SIG-M5 treated with dmso at 0.1 percent for 504 hours (cell line): Measurements from ENCODE around the gene NR2C2AP.
"Not testable (repeated sequence)": the region's sequence is repeated elsewhere in the genome, so short reads cannot be mapped to it uniquely, and the experiment has no call there.

ENCODE experiments used
- DNase-seq: peaks from one replicate; lab custom pipeline; 2025; ENCODE audit not compliant: unreplicated experiment; lab: John Stamatoyannopoulos, UW

The NR2C2AP gene

DNA sequence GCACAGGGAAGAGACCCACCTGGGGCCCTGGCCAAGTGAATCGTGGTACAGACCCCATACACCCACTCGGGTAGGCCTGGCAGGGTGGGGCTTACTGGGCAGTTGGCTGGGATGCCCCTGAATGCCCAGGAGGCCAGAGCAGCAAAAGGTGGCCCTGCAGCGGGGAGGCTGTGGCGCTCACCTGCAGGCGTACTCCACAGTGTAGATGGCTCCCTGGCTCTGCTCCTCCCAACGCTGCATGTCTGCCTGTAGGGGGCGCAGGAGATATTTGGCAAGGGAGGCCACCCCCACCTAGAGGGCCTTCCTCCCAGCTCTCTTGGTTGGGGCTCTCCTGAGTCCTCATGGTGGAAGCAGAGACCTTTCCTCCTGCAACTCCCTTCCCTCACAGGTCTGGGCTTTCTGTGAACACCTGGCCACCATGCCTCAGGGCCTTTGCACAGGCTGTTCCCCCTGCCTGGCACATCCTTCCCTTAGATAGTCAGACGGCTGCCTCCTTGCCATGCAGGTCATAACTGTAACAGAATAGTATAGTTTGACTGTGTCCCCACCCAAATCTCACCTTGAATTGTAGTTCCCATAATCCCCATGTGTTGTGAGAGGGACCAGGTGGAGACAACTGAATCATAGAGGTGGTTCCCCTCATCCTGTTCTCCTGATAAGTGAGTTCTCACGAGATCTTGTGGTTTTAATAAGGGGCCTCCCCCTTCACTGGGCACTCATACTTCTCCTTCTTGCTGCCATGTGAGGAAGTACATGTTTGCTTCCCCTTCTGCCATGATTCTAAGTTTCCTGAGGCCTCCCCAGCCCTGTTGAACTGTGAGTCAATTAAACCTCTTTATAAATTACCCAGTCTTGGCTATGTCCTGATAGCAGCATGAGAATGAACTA lies 17.1 kb downstream of the NR2C2AP start:
- DNase-seq = peak; percentile 45

DNA sequence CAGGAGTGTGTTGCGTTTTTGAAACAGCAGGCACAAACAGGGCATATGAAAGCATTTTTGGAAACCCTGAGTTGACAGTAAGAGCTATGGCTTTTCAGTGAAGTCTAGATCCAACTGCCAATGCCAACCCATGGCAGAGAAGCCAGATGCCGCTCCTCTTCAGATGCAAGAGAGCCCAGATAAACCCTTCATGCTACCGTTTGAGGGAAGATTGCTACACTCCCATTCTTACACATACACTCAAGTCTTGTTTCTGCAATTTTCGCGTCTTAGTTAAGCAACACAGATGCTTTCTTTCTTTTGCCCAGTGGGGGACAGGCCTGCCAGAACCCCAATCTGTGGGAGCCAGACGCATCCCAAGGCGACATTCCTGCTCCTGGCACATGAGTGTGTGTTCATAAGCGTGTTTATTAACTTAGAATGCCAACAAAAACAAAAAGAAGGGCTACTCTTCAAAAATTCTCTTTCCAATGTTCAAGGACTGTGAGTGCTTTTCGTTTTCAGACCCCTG lies 21.7 kb downstream of the NR2C2AP start:
- DNase-seq = peak; percentile 32

DNA sequence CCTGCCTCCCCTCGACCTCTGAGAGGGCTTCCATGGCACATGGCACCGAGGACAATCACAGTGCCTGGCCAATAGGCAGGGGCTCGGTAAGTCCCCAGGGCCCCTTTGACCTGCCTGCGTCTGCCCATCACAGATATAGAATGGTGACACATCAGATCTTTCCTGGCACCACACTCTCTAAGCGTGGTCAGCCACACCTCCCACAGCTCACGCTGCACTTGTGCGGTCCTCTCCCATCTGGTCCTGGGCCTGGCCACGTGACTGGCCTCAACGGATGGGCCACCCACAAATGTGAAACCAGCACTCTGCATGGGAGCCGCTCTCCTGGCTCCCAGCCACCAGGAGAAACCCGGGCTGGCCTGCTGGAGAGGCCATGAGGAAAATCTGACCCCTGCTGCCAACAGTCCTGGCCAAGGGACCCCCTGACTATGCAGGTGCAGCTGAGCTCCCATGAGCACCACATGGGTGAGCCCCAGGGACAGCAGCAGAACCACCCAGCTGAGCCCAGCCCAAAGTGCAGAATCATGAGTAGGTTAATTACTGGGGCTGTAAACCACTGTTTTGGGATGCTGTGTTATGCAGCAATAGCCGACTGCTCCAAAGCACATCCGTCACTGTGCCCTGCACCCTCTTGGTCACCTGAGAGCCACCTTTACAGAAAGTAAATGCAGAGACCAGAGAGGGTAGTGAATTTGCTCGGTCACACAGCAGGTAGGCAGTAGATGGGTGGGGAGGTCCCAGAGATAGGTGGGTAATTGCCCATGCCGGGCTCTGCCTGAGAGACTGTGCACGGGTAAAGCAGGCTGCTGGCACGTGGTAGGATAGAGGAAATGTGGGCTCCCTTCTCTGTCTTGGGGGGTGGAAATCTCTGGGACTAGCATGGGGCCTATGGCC lies 23.4 kb downstream of the NR2C2AP start:
- no peak for DNase-seq

DNA sequence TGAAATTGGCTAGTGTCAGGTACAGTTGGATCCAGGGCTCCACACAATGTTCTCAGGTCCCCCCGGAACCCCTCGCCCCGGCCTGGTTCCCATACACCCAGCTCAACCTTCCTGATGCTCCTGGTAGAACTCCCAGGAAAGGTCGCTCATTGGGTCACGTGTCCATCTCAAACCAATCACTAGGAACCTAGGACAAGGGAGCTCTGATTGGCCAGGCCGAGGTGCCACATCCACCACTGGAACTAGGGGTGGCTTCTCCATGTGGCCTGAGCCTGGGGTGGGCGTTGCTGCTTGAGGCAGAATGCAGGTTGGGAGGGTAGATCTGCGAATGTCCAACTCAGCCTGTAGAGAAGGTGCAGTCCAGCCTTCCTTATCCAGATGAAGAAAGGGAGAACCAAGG lies 26.3 kb downstream of the NR2C2AP start:
- DNase-seq = no peak

DNA sequence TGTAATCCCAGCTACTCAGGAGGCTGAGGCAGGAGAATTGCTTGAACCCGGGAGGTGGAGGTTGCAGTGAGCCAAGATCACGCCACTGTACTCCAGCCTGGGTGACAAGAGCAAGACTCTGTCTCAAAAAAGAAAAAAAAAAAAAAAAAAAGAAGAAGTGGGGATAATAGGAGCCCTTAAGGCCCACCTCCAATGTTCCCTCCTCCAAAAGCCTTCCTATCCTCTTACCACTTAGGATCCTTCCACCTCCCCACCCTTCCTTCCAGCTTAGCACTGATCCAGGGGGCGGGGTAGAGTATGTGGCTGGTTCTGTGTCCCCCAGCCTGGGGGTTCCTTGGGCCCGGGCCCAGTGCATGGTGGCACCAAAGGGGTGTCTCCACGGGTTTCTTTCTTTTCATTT lies 30.0 kb downstream of the NR2C2AP start:
- DNase-seq = not testable (repeated sequence)

DNA sequence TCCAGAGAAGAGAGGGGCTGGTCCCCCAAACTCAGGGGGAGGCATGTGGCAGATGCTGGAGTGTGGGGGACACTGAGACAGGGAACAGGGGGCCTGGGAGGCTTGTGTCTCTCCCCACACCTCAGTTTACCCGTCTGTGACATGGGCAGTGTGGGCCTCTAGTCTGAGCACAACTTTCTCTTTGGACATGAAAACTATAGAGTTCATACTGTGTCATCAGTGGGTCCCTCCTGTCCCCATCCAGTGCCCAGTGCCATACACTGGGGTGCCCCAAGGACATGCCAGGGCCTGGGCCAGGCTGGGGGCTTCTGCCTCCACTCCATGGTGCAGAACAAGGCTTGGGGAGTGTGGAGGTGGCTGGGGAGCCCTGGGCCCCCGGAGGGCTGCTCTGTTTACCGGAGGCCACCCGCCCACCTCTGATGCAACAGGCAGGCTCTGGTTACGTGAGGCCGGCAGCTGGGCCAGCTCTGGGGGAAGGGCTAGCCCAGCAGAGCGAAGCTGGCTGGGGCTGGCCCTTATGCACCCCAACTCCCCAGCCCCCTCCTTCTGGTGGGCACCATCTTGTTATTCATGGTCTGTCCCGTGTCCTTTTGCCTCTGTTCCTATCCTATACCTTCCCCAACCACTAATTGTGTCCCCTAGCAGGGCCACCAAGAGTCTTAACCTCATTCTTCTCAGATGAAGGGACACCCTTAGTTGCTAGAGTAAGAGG lies 31.2 kb downstream of the NR2C2AP start:
- DNase-seq = peak; percentile 58

DNA sequence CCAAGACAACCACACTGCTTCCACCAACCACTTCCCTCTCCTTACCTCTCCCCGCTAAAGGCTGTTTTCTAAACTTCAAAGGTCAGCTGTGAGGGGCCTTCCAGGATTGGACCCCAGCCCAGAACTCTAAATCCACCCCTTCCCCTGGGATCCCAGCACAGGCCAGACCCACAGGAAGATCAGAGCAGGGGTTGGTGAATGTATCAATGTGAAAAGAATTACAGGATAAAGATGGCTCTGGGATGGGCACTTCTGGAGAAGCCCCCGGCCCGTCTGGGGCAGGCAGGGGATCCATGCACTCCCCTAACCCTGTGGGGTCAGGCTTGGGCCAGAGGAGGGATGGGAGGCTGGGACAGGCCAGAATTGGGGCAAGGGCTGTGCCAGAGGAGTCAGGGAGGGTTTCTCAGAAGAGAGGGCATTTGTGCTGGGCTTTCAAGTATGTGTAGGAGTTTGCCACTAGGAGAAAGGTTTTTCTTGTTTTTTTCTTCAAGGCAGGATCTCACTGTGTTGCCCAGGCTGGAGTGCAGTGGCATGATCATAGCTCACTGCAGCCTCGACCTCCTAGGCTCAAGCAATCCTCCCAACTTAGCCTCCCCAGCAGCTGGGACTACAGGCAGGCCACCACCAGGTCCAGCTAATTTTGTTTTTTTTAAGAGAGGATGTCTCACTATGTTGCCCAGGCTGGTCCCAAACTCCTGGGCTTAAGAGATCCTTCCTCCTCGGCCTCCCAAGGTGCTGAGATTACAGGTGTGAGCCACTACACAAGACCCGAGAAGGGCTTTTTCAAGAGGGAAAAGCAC lies 32.1 kb downstream of the NR2C2AP start:
- DNase-seq = no peak

DNA sequence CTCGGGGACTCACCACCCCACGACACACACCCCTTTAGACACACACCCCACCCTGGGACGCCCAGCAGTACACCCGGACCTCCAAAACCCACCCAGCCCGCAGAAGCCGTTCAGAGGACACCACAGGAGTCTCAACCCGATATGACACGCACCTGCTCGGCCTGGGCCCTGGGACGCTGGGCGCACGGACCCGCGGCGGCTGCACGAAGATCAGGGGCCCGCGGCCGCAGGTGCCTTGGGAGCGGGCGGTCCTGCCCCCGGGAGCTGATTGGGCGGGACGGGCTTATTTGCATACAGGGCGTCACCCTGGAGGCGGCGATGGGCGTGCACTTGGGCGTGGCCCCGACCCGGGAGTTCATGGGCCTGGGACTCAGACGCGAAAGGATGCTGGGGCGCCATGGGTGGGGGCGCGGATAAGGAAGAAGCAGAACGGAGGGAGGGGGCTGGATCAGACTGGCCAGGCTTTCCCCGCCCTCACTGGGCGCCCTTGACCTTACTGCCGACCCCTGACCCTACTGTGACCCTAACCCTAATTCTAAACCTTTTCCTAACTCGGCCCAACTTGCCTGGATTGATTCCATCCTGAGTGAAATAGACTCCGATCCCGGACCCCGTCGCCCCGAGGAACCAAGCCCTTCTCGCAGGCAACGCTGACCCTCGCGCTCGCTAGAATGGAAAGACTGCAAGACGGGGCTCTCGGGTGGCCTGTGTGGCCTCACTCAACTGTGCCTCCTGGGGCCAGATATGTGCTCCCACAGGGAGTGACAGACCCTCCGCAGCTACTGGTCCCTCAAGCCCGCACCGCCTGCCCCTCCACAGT lies 33.0 kb downstream of the NR2C2AP start, which contains the start of gene MEF2B:
TSS of gene MEF2B (minus strand) at position 211 of the 820 bp plus-strand sequence. CDS start 19,528 bp downstream, outside the sequence.
- peak; percentile 42 for DNase-seq

DNA sequence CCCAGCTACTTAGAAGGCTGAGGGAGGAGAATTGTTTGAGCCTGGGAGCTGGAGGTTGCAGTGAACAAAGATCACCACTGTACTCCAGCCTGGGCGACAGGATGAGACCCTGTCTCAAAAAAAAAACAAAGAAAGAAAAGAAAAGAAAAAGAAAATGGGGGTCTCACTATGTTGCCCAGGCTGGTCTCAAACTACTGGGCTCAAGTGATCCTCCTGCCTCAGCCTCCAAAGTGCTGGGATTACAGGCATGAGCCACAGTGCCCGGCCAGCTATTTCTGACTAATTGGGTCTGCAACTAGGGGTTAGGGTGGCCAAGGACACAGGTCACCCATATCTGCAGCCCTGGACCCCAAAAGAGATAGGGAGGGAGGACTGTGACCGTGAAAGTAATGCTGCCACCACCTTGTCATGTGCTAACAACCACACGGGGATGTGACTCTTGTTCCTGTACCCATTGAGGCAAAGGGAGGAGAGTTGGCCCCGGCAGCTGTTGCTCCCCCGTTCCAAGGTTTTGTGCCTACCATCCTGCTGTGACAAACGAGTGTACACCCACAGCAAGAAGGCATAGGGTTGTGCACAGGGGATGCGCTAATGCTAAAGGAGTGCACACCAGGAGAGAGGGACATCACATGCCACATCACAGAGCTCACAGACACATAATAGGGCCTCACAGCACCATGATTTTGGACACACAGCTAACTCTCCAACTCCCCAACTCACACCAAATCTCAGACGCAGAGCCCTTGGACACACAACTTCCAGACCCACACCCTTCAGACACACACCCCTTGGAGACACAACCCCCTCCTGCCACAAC lies 33.8 kb downstream of the NR2C2AP start:
- no peak for DNase-seq

DNA sequence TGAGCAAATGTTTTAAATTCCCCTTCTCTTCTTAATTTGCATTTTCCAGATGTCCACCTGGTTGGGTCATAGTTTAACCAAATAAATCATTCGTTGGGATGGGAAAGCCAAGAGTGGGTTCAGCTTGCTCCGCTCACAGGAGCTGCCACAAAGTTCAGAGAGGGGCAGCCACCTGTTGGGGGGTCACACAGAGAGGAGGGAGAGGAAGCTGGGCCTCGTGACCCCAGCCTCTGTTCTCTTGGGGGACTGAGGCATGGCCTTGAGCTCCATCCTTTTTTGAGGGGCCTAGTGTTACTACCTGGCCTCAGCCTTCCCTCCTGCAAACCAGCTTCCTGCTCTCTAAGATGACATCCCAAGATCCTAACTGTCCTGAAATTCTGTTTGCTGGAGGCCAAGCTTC lies 35.6 kb downstream of the NR2C2AP start:
- DNase-seq = no peak

DNA sequence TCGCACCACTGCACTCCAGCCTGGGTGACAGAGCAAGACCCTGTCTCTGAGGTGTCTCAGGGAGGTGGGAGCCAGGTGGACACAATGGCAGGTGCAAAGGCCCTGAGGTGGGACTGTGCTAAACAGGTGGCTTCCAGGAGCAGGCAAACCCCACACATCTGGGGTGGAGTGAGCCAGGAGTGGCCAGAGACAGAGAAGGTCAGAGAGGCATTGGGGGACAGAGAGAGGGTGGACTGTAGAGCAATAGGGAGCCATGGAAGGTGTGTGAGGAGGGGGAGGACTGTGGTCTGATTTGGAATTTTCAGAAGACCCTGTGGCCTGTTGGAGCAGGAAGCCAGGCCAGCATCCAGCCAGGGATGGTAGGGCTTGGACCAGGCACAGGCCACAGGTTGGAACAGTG lies 37.8 kb downstream of the NR2C2AP start:
- no peak for DNase-seq

DNA sequence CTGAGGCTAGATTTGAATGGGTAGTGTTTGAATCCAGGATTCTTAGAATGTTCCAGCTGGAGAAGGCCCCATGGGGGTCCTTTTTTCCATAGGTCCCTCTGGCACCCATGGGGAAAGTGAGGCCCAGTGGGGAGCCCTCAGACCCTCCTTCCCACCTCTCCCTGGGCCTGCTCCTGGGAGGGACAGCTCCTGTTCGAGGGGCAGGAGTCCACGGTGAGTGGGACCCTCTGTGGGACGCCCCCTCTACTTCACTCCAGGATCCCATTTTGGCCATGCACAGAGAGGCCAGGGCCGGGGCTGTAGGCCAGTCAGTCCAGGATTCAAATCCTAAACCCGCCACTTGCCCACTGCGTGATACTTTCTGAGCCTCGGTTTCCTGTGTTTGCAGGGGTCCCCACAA lies 40.7 kb downstream of the NR2C2AP start:
- DNase-seq = no peak

DNA sequence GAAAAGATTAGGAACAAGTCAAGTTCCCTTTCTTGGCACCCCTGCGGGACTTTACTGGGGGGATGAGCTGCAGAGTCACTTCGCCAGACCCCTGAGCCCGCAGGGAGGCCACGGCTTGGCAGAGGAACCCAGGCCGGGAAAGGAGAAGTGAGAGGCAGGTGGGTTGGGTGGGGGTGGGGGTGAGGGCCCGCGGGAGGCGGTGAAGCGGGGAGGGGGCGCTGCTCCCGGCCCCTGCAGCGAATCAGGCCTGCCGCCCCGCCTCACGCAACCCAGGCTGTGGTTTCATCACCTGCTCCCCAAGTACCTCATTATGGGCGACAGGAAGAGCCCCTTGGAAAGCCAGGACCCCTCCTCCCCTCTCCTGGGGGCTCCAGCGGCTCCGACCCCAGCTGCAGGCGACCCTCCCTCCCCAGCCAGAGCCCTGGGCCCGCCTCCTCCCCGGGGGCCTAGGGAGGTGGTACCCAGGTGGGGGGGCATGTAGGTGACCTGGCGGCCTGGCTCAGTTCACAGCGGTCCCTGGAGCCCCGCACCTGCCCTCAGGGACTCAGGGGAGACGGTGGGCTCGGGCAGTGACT lies 42.7 kb downstream of the NR2C2AP start:
- DNase-seq = no peak

DNA sequence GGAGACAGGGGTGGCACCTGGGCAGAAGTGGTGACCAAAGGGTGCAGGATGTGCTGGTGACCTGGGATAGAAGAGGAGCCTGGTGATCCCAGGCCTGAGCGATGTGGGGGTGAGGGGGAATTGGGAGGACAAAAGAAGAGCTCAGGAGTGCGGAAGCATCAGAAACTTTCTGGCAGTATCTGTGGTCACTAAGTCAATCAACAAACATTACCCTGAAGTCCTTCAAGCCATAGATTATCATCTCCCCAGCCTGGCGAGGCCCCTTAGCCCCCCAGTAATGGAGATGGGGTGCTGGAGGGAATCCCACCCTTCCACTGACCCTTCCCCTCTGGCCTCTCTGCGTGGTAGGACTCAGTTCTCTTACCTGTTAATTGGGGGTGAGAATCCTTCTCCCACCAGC lies 43.7 kb downstream of the NR2C2AP start:
- DNase-seq = no peak

DNA sequence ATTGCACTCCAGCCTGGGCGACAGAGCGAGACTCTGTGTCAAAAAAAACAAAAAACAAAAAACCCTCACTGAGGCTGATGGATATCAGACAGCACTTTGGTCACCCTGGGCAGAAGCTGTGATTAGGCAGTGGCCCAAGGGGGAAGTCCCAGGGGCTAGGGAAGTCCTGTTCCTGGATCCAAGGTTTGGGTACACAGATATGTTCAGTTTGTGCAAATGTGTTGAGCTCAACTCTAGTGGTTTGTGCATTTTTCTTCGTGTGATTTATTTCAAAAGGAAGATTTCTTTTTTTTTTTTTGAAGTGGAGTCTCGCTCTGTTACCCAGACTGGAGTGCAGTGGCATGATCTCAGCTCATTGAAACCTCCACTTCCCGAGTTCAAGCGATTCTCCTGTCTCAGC lies 45.4 kb downstream of the NR2C2AP start:
- DNase-seq = no peak

DNA sequence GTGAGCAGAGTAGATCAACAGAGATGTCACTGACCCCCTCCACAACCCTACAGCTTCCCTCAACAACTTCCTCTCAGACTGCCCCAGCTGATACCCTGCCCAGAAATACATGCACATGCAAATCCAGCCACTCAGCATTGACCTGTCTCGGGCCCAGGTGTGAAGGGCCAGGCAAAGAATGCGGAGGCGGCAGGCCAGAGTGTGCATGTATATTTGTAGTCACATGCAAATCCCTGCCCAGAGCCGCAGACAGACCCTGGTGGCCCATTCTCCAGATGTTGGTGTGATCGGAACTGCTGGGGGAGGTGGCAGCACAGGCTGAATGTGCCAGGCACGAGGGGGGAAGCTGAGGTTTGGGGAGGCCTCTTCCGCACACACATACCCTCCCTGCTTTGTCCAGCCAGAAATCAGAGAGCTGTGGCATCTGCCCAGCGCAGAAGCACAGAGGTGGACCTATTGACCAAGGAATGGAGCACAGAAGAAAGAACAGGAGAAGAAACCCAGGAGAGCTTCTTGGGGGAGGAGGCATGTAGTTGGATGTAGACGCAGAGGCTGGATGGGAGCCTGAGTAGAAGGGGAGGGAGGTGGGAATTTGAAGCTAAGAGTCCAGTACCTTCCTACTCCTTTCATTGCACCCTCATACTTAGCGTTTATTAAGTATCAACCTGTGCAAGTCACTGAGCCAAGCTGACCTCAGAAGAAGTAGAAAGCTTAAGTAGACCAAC lies 47.6 kb downstream of the NR2C2AP start:
- DNase-seq = no peak

DNA sequence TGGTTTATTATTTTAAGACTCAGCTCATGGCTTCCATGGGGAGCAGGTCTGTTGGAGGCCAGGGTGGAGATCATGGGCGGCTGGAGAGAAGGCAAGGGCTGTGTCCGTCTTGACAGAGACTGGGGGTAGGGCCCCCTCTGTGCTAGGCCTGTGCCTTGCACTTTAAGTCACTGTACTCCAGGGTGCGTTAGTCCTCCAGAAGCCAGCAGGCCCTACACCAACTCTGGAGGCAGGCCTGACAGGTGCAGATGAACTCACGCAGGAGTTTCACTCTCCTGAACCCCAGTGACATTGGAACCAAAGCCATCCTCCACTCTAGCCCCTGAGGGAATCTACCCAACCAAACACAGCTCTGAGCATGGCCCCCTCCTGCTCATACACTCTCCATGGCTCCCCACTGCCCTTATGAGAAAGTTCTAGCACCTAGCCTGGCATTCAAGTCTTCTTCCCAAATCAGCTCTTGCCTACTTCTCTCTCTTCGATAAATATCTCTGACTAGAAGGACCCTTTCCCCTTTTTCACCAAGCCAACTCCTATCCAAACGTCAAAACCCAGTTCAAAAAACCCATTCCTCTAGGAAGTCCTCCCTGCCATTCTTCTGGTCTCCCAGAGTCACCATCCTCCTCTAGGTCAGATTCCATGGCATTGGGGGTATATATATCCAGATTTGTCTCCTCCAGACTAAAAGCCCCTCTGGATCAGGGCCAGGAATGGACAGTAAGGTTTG lies 48.3 kb downstream of the NR2C2AP start:
- DNase-seq = no peak
